WTC11 (cell line): Measurements from ENCODE around the gene BCAM. TPM values are rescaled to one million over a fixed set of nuclear protein-coding genes. Genes with fewer than 3 reads are reported as not detected.
A peak's percentile ranks its signal among the peaks of the same experiment; 100 is the strongest.

ENCODE experiments used
- ATAC-seq: fragments of 200-7000 bp; cut with Tn5 transposase; 2 replicates; pipeline ENCODE4 v1.10.0; 2021; ENCODE audit warnings: mild to moderate bottlenecking, moderate library complexity
- CTCF ChIA-PET: fragments of 300-600 bp; sonication (Branson Sonifier 250); formaldehyde crosslinking; loops from one replicate; lab custom pipeline; 2021; ENCODE audit warnings: antibody characterized with exemption; lab: Charles Lee
- POLR2A ChIA-PET: fragments of 350-600 bp; sonication (Branson Sonifier 250); formaldehyde crosslinking; loops from one replicate; lab custom pipeline; 2021; ENCODE audit warnings: antibody characterized with exemption; lab: Charles Lee
- DNase-seq: peaks from one replicate; pipeline ENCODE4 v3.0.0; 2021; ENCODE audit warnings: low spot score
- H3K27ac Mint-ChIP-seq: 2 replicates; pipeline ENCODE4 v1.8.0; 2021; ENCODE audit warnings: mixed read lengths
- H3K27me3 Mint-ChIP-seq: 2 replicates; pipeline ENCODE4 v1.8.0; 2021; ENCODE audit warnings: low read depth, mild to moderate bottlenecking, moderate library complexity, mixed read lengths
- H3K36me3 Mint-ChIP-seq: 2 replicates; pipeline ENCODE4 v1.8.0; 2021; ENCODE audit warnings: mixed read lengths
- H3K4me1 Mint-ChIP-seq: 2 replicates; pipeline ENCODE4 v1.8.0; 2022; ENCODE audit warnings: mixed read lengths
- H3K4me3 Mint-ChIP-seq: 2 replicates; pipeline ENCODE4 v1.8.0; 2021; ENCODE audit warnings: mild to moderate bottlenecking, moderate library complexity, mixed read lengths
- H3K9me3 Mint-ChIP-seq: 2 replicates; pipeline ENCODE4 v1.8.0; 2021; ENCODE audit warnings: mixed read lengths
- ARID4B ChIP-seq: sonication (generic); formaldehyde crosslinking; IDR thresholded peaks from 2 replicates; pipeline ENCODE4 v1.8.0; 2023; ENCODE audit warnings: missing genetic modification reagents, mild to moderate bottlenecking, borderline replicate concordance
- CBFB ChIP-seq: sonication (generic); formaldehyde crosslinking; IDR thresholded peaks from 2 replicates; pipeline ENCODE4 v1.8.1; 2022; ENCODE audit warnings: mild to moderate bottlenecking, low read depth, missing genetic modification reagents
- CREB1 ChIP-seq: sonication (generic); formaldehyde crosslinking; IDR thresholded peaks from 2 replicates; pipeline ENCODE4 v1.8.0; 2023; ENCODE audit warnings: mild to moderate bottlenecking, missing genetic modification reagents
- FOXP4 ChIP-seq: sonication (generic); formaldehyde crosslinking; IDR thresholded peaks from 2 replicates; pipeline ENCODE4 v1.8.0; 2022; ENCODE audit warnings: mild to moderate bottlenecking, missing genetic modification reagents
- MXD4 ChIP-seq: fragments of 250-450 bp; sonication (Bioruptor Pico); IDR thresholded peaks from 2 replicates; pipeline ENCODE4 v1.8.0; 2021; ENCODE audit warnings: mild to moderate bottlenecking, moderate library complexity, borderline replicate concordance
- PREB ChIP-seq: sonication (generic); formaldehyde crosslinking; IDR thresholded peaks from 2 replicates; pipeline ENCODE4 v1.8.1; 2022; ENCODE audit warnings: mild to moderate bottlenecking, missing genetic modification reagents, moderate library complexity, borderline replicate concordance
- ZBTB43 ChIP-seq: sonication (generic); formaldehyde crosslinking; IDR thresholded peaks from 2 replicates; pipeline ENCODE4 v1.8.1; 2023; ENCODE audit warnings: mild to moderate bottlenecking, missing genetic modification reagents
- ZNF317 ChIP-seq: sonication (generic); formaldehyde crosslinking; IDR thresholded peaks from 2 replicates; pipeline ENCODE4 v1.8.1; 2023; ENCODE audit warnings: low read depth, mild to moderate bottlenecking, moderate library complexity, missing genetic modification reagents, borderline replicate concordance
- ZNF423 ChIP-seq: fragments of 250-450 bp; sonication (Bioruptor Pico); IDR thresholded peaks from 2 replicates; pipeline ENCODE4 v2.1.2; 2022; ENCODE audit warnings: mild to moderate bottlenecking, moderate library complexity
- ZNF532 ChIP-seq: fragments of 250-450 bp; sonication (Bioruptor Pico); IDR thresholded peaks from 2 replicates; pipeline ENCODE4 v1.9.0; 2021; ENCODE audit warnings: mild to moderate bottlenecking, borderline replicate concordance
- total RNA-seq: library from RNA; stranded (reverse); gene quantifications from 3 replicates; pipeline ENCODE4 v1.2.3, GENCODE V29; 2021
- TF ChIP-seq, protein P1 (sequence below): sonication (generic); formaldehyde crosslinking; IDR thresholded peaks from 2 replicates; pipeline ENCODE4 v1.8.1; 2023; ENCODE audit warnings: mild to moderate bottlenecking, missing genetic modification reagents, moderate library complexity
- TF ChIP-seq, protein P2 (sequence below): sonication (generic); formaldehyde crosslinking; IDR thresholded peaks from 2 replicates; pipeline ENCODE4 v1.8.1; 2022; ENCODE audit warnings: low read depth, missing genetic modification reagents, borderline replicate concordance
- TF ChIP-seq, protein P3 (sequence below): fragments of 250-450 bp; sonication (Bioruptor Pico); IDR thresholded peaks from 2 replicates; pipeline ENCODE4 v1.9.0; 2021; ENCODE audit warnings: mild to moderate bottlenecking
- TF ChIP-seq, protein P4 (sequence below): fragments of 250-450 bp; sonication (Bioruptor Pico); IDR thresholded peaks from 2 replicates; pipeline ENCODE4 v1.9.0; 2021; ENCODE audit warnings: moderate library complexity, mild to moderate bottlenecking, inconsistent platforms, borderline replicate concordance

The BCAM gene
- total RNA-seq, 1 experiment from 2014 or later, result 73.1 TPM

DNA sequence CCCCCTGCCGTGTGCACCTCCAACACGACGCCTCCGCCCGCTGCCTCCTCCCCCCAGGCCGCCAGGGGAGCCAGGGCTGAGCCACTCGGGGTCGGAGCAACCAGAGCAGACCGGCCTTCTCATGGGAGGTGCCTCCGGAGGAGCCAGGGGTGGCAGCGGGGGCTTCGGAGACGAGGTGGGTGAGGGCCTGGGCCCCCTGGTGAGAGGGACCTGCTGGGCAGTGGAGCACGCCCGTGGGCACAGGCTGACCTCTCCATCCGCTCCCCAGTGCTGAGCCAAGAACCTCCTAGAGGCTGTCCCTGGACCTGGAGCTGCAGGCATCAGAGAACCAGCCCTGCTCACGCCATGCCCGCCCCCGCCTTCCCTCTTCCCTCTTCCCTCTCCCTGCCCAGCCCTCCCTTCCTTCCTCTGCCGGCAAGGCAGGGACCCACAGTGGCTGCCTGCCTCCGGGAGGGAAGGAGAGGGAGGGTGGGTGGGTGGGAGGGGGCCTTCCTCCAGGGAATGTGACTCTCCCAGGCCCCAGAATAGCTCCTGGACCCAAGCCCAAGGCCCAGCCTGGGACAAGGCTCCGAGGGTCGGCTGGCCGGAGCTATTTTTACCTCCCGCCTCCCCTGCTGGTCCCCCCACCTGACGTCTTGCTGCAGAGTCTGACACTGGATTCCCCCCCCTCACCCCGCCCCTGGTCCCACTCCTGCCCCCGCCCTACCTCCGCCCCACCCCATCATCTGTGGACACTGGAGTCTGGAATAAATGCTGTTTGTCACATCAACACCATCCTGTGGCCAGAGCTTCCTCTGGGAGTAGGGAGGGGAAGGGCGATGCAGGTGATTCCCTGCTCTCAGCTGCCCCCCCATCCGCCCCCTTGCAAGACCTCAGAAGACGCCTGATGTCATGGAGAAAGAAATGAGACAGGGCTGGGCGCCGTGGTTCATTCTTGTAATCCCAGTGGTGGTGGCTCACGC is 12.0 kb downstream of the BCAM start:
- ChIA-PET CTCF (interaction anchor here (1.0 to 1.6 kb wide), 5 partner anchors 8 to 97 kb away, joined by 3 to 6 read pairs (median 5); partner anchors contain the start of genes BCAM and NECTIN2), POLR2A (interaction anchor here (0.6 kb wide), 1 partner anchor 25 kb away, joined by 5 read pairs; no protein-coding TSS in a partner anchor)
- Mint-ChIP-seq H3K27ac (no peak overlapping the region), H3K36me3 (peaks cover 6% of the 10 kb centered on the region; the same call in 1 of the 2 replicates), H3K9me3 (no peaks in the 10 kb centered on the region), H3K4me1 (no peaks in the 10 kb centered on the region), H3K27me3 (peaks cover 83% of the 10 kb centered on the region), H3K4me3 (no peak overlapping the region)
- ATAC-seq (peak; percentile 21; the same call in 1 of the 2 replicates), DNase-seq (no peak)
- TF ChIP-seq, protein P1, sequence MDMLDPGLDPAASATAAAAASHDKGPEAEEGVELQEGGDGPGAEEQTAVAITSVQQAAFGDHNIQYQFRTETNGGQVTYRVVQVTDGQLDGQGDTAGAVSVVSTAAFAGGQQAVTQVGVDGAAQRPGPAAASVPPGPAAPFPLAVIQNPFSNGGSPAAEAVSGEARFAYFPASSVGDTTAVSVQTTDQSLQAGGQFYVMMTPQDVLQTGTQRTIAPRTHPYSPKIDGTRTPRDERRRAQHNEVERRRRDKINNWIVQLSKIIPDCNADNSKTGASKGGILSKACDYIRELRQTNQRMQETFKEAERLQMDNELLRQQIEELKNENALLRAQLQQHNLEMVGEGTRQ (CRISPR knock-in tag), result no peak
- no peak for TF ChIP-seq CBFB
- no peak for TF ChIP-seq CREB1 (CRISPR knock-in tag)
- TF ChIP-seq, protein P2, sequence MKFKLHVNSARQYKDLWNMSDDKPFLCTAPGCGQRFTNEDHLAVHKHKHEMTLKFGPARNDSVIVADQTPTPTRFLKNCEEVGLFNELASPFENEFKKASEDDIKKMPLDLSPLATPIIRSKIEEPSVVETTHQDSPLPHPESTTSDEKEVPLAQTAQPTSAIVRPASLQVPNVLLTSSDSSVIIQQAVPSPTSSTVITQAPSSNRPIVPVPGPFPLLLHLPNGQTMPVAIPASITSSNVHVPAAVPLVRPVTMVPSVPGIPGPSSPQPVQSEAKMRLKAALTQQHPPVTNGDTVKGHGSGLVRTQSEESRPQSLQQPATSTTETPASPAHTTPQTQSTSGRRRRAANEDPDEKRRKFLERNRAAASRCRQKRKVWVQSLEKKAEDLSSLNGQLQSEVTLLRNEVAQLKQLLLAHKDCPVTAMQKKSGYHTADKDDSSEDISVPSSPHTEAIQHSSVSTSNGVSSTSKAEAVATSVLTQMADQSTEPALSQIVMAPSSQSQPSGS (CRISPR knock-in tag), result no peak
- TF ChIP-seq, protein P3, sequence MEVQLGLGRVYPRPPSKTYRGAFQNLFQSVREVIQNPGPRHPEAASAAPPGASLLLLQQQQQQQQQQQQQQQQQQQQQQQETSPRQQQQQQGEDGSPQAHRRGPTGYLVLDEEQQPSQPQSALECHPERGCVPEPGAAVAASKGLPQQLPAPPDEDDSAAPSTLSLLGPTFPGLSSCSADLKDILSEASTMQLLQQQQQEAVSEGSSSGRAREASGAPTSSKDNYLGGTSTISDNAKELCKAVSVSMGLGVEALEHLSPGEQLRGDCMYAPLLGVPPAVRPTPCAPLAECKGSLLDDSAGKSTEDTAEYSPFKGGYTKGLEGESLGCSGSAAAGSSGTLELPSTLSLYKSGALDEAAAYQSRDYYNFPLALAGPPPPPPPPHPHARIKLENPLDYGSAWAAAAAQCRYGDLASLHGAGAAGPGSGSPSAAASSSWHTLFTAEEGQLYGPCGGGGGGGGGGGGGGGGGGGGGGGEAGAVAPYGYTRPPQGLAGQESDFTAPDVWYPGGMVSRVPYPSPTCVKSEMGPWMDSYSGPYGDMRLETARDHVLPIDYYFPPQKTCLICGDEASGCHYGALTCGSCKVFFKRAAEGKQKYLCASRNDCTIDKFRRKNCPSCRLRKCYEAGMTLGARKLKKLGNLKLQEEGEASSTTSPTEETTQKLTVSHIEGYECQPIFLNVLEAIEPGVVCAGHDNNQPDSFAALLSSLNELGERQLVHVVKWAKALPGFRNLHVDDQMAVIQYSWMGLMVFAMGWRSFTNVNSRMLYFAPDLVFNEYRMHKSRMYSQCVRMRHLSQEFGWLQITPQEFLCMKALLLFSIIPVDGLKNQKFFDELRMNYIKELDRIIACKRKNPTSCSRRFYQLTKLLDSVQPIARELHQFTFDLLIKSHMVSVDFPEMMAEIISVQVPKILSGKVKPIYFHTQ (CRISPR knock-in tag), result no peak
- TF ChIP-seq ZNF532, result no peak
- no peak for TF ChIP-seq ZNF423 (CRISPR knock-in tag)
- TF ChIP-seq ZNF317, result no peak
- no peak for TF ChIP-seq ZBTB43 (CRISPR knock-in tag)
- TF ChIP-seq MXD4, result no peak
- TF ChIP-seq, protein P4, sequence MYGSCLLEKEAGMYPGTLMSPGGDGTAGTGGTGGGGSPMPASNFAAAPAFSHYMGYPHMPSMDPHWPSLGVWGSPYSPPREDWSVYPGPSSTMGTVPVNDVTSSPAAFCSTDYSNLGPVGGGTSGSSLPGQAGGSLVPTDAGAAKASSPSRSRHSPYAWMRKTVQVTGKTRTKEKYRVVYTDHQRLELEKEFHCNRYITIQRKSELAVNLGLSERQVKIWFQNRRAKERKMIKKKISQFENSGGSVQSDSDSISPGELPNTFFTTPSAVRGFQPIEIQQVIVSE, result no peak
- no peak for TF ChIP-seq FOXP4 (CRISPR knock-in tag)
- TF ChIP-seq ARID4B (CRISPR knock-in tag), result no peak
- TF ChIP-seq PREB, result no peak
